HG03342 (cell line): ENCODE results near the gene ASB12.
"Not testable (repeated sequence)": the region's sequence is repeated elsewhere in the genome, so short reads cannot be mapped to it uniquely, and the experiment has no call there.

Source experiments
- ATAC-seq: cut with Tn5 transposase; IDR thresholded peaks from one replicate; pipeline ENCODE4 v1.9.1; 2021; ENCODE audit warnings: mild to moderate bottlenecking, moderate library complexity; ENCODE audit not compliant: unreplicated experiment

Gene ASB12, protein sequence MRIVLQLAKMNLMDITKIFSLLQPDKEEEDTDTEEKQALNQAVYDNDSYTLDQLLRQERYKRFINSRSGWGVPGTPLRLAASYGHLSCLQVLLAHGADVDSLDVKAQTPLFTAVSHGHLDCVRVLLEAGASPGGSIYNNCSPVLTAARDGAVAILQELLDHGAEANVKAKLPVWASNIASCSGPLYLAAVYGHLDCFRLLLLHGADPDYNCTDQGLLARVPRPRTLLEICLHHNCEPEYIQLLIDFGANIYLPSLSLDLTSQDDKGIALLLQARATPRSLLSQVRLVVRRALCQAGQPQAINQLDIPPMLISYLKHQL

DNA sequence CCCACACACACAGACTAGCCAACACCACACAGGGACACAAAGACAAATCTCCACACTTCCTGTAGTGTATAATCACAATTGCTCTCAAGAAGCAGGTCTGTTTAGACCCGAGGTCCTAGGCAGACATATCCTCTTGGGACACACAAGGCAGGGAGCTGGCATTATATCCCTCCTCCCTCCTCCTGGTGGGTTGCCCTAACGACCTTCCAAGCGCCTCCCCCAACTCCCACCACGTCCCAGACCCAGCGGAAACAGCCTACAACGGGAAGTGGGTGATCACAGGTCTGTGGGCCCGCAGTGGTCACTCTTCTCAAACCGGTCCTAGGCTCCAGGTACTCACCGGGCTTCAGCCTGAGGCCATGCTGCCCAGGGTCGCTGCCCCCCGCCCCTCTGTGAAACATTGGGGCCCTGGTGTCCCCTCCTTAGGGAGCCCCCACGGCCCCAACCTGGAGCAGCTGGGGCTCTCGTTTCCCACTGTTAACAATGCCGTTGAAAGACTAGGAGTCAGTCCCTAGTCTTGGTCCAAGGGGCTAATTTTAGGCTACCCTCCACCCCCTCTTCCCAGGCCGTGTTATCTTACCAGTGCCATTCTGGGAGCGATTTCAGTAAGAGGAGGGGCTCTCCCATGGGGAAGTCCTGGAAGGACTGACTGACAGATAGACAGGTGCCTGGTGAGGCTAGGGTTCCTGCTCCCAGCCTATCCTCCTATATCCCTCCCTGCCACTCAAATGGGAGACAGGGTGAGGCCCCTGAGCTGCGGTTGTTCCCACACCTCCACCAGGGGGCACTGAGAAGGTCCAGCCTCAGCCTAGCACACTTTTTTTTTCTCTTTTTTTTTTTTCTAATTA is at the start of gene ASB12:
ASB12 (minus strand) TSS at position 485 of the 848 bp plus-strand sequence. CDS start 4,957 bp downstream, outside the sequence.
- ATAC-seq, result no peak

DNA sequence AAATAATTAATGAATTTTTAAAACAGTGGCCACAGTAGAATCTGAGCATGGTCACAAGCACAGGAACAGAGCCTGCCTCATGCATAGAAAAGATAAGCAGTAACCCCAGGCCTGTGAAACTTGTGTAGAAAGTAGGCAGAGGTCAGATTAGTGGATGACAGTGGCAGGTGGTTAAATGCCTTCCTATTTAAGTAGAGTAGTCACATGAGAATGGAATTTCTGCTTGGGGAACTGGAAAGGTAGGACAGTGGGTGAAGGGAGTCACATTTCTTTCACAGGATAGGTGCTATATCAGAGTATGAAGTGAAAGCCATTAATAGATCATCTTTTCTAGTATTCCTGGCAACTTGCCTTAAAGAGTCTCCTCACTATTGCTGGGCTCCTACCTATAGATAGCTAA is 34.9 kb upstream of the ASB12 start:
- ATAC-seq, result no peak

DNA sequence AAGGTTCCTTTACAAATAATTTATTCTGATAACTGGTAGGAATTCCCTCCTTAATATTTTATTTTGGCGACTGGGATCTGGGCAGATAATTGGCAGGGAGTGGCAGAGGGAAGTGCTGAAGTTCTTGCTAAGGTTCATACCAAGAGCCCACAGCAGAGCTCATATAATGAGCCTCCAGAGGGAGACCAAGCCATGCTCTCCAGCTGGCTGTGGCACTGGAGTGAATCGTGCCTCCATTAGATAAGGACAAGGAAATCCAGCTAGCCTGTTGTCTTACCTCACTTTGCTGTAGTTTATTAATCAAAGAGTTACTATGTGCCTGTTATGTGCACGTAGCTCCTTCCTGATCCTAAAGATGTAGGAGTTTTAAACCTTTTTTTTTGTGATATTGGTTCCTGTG is 1.3 kb downstream of the ASB12 start:
- ATAC-seq, result no peak

DNA sequence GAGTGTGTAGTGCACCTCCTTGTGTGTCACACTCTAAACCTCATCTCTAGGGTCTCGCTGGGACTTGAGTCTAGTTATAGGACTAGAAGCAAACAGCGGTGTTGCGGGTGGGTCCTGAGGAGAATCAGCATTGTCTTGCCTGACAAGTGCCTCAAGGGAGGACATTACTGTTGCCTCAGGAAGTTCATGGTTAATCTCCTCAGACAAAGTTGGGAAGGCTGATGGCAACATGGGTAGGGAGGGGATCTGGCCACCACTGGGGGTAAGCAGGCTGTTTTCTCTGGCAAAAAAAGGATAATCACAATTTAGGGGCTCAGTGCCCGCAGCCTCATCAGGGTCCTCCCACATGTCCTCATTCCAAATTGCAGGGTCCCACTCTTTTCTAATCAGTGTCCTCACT is 12.4 kb downstream of the ASB12 start:
- ATAC-seq, result no peak

DNA sequence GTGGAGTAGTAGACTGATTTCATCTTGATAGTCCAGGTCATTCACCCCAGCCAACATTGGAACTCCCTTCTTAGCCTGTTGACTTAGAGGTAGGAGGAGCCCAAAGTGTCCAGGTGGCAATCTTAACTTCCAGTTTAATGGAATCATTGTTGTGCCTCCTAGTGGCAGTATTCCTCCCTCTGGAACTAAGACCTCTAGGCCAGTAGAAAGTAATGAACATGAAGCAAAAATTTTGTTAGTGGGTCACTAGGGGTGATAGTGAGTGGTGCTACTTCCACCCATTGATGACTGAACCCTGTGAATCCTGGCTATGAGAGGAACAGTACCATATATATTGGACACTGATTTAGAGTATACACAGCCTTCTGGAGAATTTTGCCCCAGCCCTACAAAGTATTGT is 16.4 kb downstream of the ASB12 start:
- not testable (repeated sequence) for ATAC-seq

DNA sequence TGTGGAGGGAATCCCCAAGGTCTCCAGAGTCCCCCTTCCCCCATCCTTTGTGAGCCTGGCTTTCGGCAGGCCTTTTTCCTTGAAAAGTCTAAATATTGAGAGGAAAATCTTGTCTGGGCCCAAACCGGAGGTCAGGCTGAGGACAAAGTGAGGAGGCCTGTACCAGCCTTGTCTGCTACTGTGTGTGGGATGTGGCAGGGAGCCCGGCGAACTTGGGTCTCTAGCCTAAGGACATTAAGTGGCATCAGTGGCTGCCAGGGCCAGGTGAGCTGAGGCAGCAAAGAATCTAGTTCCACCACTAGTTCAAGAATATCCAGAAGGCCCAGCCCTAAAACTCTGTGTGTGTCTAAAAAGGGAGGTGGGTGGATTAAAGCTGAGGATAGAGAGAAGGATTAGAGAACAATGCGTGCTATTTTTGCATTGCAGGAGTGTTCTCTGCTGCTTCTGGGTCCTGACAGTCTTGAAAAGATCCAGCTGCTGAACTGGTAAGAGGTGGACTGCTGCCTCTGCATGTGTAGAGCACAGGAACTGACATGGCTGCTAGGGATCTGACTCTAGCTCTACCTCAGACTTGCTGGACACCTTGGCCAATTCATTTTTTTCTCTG is 23.7 kb downstream of the ASB12 start:
- ATAC-seq, result no peak

DNA sequence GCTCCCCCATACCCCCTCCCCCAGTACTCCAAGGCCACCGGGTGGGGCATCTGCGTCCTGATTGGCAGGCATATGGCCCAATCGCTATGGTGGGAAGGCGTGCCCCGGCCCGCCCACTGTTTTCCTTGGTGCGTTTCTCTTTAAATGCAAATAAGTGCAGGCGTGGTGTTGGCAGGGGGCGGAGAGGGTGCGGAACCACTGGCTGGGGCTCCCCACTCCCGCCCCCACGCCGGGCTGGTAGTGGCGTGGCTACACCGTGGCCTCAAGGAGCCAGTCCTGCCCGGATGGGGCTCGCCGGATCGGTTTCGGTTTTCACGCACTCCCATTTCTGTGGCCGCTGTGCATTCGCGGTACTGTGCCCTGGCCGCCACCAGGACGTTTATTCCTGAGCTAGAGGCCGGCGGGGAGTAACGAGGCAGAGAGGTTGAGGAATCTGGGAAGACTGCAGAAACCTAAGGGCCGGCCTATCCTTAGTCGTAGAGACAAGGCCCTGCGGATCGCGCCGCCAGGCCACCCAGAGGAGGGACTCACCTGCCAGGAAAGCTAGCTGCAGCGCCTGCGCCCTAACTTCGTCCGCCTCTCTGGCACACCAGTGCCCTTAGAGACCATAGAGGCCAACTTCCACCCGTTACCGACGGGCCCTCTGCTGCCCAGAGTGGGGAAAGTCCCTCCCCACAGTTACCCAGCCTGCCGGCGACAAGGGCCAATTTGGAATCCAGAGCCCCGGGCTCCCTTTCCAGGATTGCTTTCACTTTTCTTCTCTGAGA is 24.5 kb downstream of the ASB12 start:
- peak; percentile 82 for ATAC-seq

DNA sequence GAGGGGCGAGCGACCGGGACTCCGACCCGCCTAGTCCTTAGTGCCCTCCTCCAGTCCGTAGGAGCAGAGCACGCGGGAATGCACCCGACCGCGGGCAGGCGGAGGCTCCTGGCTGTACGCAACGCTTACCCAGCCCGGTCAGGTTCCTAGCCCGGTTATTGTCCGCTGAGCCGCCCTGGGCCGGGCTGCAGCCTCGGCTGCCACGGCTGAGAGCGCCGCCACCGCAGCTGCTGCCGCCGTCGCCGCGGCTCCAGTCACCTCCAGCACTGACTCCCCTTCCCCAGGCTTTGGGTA is 25.0 kb downstream of the ASB12 start, which contains the start of gene AMER1:
AMER1 (minus strand) TSS at position 268 of the 294 bp plus-strand sequence. CDS start 12,422 bp downstream, outside the sequence.
- ATAC-seq, result peak; percentile 41

DNA sequence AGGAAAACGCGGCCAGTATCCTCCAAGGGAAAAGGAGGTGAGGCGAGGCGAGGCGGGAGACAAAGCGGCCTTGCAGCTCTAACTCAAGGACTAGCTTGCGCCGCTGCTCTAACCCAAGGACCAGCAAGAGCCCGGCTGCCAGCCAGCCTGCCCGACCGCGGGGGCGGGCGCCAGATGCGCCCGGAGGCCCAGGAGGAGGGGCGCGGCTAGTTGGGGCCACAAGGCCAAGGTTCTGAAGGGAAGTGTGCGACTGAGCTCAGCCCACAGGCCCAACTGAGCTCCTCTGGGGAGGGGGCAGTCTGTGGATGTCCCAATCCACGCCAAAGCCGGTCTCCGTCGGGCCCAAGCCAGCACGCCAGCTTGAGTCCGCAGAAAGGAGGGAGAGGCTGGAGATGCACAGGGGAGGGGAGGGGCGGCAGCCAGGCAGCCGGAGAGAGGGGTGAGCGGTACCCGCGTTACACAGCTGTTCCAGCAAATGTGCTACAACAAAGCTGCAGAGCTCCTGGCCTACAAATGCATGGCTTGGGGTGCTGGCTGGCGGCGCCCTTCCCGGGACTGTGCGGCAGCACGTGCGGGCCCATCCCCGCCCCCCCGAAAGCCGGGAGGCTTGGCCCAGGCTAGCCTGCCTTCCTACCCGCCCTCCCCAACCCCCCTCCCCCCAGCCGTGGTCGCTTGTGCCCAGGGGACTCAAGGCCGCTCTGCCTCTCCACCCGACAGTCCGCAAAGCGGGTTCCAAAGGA is 25.5 kb downstream of the ASB12 start:
- peak; percentile 26 for ATAC-seq

DNA sequence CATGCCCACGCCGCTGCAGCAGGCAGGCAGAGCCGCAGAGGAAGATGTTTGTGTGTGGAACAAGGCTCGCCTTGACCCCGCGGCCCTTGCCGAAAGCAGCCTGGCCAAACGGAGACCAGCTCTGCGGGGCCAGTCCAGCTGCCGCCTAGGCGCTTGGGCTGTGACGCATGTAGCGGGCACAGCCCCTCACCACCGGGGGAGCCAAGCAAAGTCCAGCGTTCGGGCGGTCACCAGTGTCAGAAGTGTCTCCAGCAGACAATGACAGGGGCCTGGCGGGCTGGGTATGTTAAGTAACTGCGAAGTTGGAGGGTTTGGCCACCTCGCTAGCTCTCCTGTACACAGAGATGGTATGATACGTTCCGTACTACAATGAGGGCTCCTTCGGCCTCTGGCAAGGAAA is 26.2 kb downstream of the ASB12 start:
- ATAC-seq, result no peak

DNA sequence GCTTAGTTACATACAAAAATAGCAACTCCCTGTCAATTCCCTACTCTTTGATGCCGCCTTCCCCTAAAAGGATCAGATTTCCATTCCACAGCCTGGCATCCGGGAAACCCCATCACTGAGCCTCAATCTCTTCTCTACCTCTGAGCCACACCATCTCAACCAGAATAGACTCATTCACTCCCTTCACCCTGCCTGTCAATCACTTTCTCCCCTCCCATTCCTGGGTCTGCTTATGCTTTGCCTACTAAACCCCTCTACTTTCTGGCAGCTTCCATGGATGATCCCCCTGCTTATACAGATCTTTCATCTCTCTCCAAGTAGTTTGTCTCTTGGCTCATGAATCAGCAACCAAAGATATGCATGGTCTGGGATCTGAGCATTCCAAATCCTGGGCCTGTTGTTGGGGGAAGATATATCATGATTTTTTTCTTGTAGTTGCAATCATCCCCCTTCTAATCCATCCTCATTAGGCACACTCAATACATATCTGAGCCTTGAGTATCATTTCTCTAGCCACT is 27.5 kb downstream of the ASB12 start:
- ATAC-seq, result no peak

DNA sequence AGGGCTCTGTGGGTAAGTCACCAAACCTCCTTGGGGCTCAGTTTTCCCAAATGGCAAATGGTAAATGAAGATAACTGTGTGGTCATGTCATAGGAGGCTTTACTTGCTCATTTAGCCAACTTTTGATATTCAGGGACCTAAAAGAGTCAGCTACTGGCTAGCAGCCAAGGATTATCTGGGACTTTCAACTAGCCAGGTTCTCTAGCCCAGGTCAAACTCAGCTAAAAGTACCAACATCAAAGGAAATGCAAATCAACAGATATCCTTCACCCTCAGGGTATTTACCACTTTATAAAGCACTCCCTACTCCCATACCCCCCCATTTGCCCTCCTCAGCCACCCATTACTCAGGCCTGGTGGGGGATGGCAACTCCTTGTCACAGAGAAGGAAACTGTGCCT is 32.4 kb downstream of the ASB12 start:
- no peak for ATAC-seq

DNA sequence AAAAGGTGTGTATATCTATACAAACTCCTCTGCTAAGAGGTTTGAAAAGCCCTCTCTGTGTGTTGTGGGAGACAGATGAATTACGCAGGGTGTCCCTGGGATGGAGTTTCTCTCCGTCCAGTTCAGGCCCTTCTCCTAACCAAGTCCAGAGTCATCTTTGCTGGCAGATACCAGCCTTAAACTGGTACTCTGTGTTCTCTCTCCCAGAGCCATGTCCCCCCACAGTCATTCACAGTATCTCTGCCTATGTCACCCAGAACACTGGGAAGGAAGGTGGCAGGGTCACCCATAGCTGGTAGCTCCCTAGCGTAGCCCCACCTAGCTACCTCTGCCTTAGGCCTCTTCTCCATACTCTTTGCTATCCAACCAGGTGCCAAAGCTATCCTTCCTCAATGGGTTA is 33.8 kb downstream of the ASB12 start:
- no peak for ATAC-seq

DNA sequence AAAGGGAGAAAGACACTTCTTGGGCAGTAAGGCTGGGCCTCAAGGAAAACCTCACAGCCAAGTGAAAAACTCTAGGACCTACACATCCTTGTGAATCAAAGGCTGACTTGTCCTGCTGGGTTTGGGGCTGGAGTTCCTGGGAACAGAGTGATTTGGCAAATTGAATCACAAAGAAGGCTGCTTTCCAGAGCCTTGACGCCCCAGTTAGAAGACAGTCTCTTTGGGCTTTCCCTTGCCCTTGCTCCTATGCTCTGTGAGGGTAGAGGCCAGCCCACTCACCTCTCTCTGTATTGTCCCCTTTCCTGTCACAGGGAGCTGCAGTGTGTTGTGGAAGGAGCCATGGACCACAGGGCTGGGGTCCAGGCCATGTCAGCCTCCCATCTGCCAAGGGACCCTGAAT is 34.5 kb downstream of the ASB12 start:
- no peak for ATAC-seq

DNA sequence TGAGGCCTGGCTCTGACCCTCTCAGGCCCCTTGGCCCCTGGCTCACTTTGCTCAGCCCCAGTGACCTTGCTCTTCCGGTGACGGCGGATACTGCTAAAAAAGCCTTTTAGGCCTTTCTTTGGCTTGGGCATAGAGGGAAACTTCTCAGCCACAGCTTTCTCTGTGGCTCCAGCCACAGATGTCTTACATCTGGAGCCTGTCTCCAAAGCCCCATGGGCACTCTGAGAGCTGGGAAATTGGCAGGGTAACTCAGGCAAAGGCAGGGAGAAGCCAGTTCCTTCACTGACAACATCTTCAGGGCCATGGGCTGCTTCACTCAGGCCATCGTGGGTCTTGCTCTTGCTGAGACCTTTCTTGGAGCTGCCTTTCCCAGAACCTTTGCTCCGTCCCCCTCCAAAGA is 37.7 kb downstream of the ASB12 start:
- no peak for ATAC-seq

DNA sequence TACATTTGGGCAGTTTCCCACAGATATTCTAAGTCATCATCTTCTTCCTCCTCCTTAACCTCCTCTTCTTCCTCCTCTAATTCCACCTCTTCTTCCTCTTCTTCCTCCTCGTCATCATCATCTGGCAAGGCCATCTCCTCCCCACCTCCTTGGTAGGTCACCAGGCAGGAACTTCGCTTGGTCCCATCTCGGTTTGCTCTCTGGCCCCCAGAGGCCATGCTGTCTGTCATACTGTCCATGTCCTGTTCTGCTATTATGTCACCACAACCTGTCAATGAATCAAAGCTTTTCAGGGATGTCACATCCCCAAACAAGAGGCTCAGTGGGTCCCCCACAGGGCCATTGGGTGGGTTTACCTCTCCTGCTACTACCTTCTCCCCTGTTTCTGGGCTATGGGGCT is 38.4 kb downstream of the ASB12 start:
- no peak for ATAC-seq

DNA sequence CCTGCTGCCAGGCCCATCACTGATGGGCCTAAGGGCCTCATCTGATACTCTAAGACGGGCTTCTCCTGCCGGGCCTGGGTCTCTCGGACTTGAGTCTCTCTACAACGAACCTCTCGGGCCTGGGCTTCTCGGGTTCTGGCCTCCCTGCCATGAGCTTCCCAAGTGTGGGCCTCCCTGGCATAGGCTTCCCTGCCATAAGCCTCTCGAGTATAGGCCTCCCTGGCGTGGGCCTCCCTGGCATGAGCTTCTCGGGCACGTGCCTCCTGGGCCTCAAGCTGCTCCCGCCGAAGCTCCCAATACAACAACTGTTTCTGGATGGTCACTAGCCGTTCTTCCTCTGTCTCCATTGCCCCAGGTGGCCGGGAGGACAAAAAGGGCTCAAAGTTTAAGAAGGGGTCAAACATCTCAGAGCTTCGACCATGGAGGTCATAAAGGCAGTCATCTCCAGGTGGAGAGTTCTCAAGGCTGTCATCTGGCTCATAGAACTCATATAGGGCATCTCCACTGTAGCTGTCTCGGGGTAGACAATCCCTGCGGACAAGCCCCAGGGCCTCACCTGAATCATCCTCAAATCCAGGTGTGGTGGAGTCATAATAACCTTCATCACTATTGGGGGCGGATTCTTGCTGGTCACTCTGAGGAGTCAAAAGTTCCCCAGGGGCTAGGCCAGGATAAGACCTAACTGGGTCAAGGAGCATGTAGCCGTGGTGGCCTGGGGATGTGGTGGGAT is 39.0 kb downstream of the ASB12 start:
- ATAC-seq, result no peak

DNA sequence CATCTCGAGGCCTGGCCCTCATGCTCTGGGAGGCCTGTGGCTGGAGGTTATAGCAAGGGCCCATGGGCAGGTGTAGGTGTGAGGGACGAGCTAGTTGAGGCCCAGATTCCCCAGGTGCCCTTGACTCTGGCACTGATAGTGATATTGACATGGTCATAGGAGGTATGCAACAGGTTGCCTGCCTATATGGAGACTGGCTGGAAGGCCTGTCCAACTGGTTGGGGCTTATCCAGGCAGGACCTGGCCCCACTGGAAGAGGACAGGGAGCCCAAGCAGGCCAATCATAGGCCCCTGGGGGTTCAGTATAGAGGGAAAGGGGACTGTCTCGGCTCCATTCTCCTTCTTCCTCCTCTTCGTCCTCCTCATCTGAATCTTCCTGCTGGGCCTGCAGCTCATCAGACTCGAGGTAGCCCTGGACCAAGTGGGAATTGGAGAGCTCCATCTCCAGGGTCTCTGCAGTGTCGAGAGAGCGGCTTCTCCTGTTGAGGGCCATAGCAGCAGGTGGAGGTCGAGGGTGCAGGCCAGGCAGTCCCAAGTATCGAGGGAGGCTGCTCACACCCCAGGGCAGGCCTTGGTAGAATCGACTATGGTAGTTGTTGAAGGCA is 40.2 kb downstream of the ASB12 start:
- ATAC-seq, result no peak

DNA sequence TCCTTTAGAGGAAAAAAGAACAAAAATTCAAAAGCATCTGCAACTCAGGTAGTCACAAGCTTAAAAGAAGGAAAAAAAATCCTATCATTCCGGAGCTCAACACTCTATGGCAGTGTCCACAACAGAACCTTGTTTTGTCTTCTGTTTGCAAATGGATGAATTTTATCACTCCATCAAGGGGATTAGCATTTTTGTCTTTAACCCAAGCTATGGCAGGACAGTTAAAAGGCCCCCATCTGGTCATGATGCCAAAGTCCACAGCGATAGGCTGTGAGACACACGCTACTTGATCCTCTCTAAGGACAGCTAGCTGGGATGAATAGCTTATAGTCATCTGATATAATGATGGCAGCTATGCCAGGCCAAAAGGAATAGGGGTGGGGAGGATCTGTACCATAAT is 41.5 kb downstream of the ASB12 start:
- no peak for ATAC-seq
